GM12878 (cell line): ENCODE data around the gene SEMA3B. TPM values are rescaled to one million over a fixed set of nuclear protein-coding genes. Genes with fewer than 3 reads are reported as not detected.

ENCODE experiments used
- ATAC-seq: fragments of 200-7000 bp; cut with Tn5 transposase; 3 replicates; pipeline ENCODE4 v1.9.1; 2020; ENCODE audit warnings: mild to moderate bottlenecking, moderate library complexity
- BruUV-seq: library from RNA; stranded (reverse); fragments of 400-500 nt; replicated peaks from 2 replicates; lab custom pipeline; 2021; lab: Mats Ljungman, UMichigan
- CTCF ChIA-PET: fragments of 300-600 bp; sonication (Branson Sonifier 250); formaldehyde crosslinking; extraction: SDS; loops from one replicate; lab custom pipeline; 2021; ENCODE audit warnings: inconsistent platforms; lab: Yijun Ruan, JAX
- POLR2A ChIA-PET: fragments of 350-600 bp; formaldehyde crosslinking; extraction: SDS; loops from one replicate; lab custom pipeline; 2021; ENCODE audit warnings: inconsistent platforms; lab: Charles Lee
- RAD21 ChIA-PET: fragments of 300-600 bp; sonication (Branson Sonifier 250); formaldehyde crosslinking; loops from one replicate; lab custom pipeline; 2023; ENCODE audit warnings: antibody characterized with exemption; ENCODE audit not compliant: unreplicated experiment; lab: Charles Lee
- SMC1A ChIA-PET: fragments of 300-600 bp; sonication (Branson Sonifier 250); formaldehyde crosslinking; loops from one replicate; lab custom pipeline; 2023; ENCODE audit not compliant: unreplicated experiment, uncharacterized antibody; lab: Charles Lee
- DNase-seq: peaks from one replicate; pipeline ENCODE4 v3.0.0-alpha.2; 2011; ENCODE audit warnings: low read depth, low spot score
- FAIRE-seq: peaks from 3 replicates; lab custom pipeline; 2011; peaks lifted over from hg19 to GRCh38; lab: Jason Lieb, UNC
- H2AFZ ChIP-seq: 2 replicates; pipeline ENCODE4 v1.6.0; 2011; ENCODE audit warnings: low read depth, low read length, control low read depth; ENCODE audit not compliant: control insufficient read depth
- H3K27ac ChIP-seq: 2 replicates; pipeline ENCODE4 v1.5.1; 2011; ENCODE audit warnings: control low read depth; ENCODE audit not compliant: control insufficient read depth, insufficient read depth
- H3K27me3 ChIP-seq, 2 experiments: replicated peaks in 1 of 2; 2 replicates each; pipeline versions ENCODE4 v1.6.0 to v1.6.1; 2011; ENCODE audit warnings: low read length in 1 of 2; ENCODE audit not compliant: control insufficient read depth in 2 of 2, insufficient read depth in 2 of 2
- H3K36me3 ChIP-seq, 2 experiments: 2 replicates each; pipeline ENCODE4 v1.5.1; 2011; ENCODE audit warnings: low read length in 1 of 2; ENCODE audit not compliant: control insufficient read depth in 2 of 2, insufficient read depth in 2 of 2
- H3K4me1 ChIP-seq: 2 replicates; pipeline ENCODE4 v1.6.1; 2011; ENCODE audit warnings: mild to moderate bottlenecking, low read length, moderate library complexity, mixed read lengths; ENCODE audit not compliant: control insufficient read depth, insufficient read depth
- H3K4me2 ChIP-seq: 2 replicates; pipeline ENCODE4 v1.6.0; 2011; ENCODE audit warnings: control low read depth; ENCODE audit not compliant: control insufficient read depth, insufficient read depth
- H3K4me3 ChIP-seq: fragments of 200-600 bp; sonication (generic); 2 replicates; pipeline ENCODE4 v1.5.1; 2016
- H3K79me2 ChIP-seq: 2 replicates; pipeline ENCODE4 v1.6.0; 2011; ENCODE audit warnings: low read length; ENCODE audit not compliant: control insufficient read depth, insufficient read depth
- H3K9ac ChIP-seq: 2 replicates; pipeline ENCODE4 v1.8.0; 2011; ENCODE audit warnings: low read length, control low read depth, mixed read lengths; ENCODE audit not compliant: control insufficient read depth, insufficient read depth
- H3K9me3 ChIP-seq: replicated peaks from 3 replicates; pipeline ENCODE4 v1.5.1; 2011; ENCODE audit warnings: mild to moderate bottlenecking, low read length; ENCODE audit not compliant: control insufficient read depth, insufficient read depth
- H4K20me1 ChIP-seq: 2 replicates; pipeline ENCODE4 v1.6.0; 2011; ENCODE audit not compliant: control insufficient read depth, insufficient read depth
- JUNB ChIP-seq: IDR thresholded peaks from 2 replicates; pipeline ENCODE4 v1.6.1; 2016; ENCODE audit warnings: antibody characterized with exemption, mild to moderate bottlenecking
- MLLT1 ChIP-seq: fragments of 450-650 bp; IDR thresholded peaks from 2 replicates; pipeline ENCODE4 v1.6.1; 2016; ENCODE audit warnings: mild to moderate bottlenecking
- WGBS: methylation state at CpG from one replicate; pipeline ENCODE4 v1.1.6; 2016; ENCODE audit warnings: low lambda C conversion rate; ENCODE audit not compliant: insufficient replicate concordance, insufficient coverage; ENCODE audit errors: missing lambda C conversion rate; 5-methylcytosine and 5-hydroxymethylcytosine counted together
- in situ Hi-C: fragments of 300-500 bp; cut with MboI; formaldehyde crosslinking; loops from 9 replicates; pipeline ENCODE4 v1.14.3; 2018; ENCODE audit warnings: mixed read lengths
- intact Hi-C: fragments of 100-400 bp; cut with micrococcal nuclease; formaldehyde crosslinking; loops from one replicate; pipeline ENCODE4 v1.14.2; 2022; ENCODE audit not compliant: unreplicated experiment
- polyA plus RNA-seq, 11 experiments: library from polyadenylated mRNA; depleted of rRNA in 4 of 11; unstranded in 6 of 11; stranded (reverse) in 5 of 11; fragments of >200 nt; fragmentation: Nextera tagmentation in 4 of 11; fragmentation: Illumina TruSeq in 1 of 11; extraction: Ambion mirVana in 4 of 11; extraction: Trizol in 1 of 11; gene quantifications; 1 replicate in 1 of 11; 2 replicates in 10 of 11; pipeline versions ENCODE4 v1.2.1 to v1.2.3, GENCODE V29; 2011 to 2016; ENCODE audit warnings: inconsistent platforms in 2 of 11, missing spikeins in 2 of 11, low read depth in 1 of 11
- total RNA-seq, 4 experiments: library from RNA; depleted of rRNA in 3 of 4; stranded (reverse); fragments of >200 nt in 3 of 4; fragmentation: Illumina TruSeq in 1 of 4; extraction: Trizol in 1 of 4; gene quantifications; 2 replicates each; pipeline versions ENCODE4 v1.2.1 to v1.2.3, GENCODE V29; 2013 to 2021

SEMA3B gene
- total and polyA plus RNA-seq, 10 of the 15 experiments (the other 5 are each of a cell fraction or from before 2014, with no cell fraction given): 0.06 to 0.59 (median 0.14) TPM; not detected in 2

GRCh38 chr3:50242381-50242770 lies 26.6 kb upstream of the SEMA3B start:
- H3K27ac ChIP-seq: peak overlapping the region; percentile 82
- H3K4me2 ChIP-seq: peak overlapping the region; percentile 90
- no peaks in the 10 kb centered on the region for H3K27me3 ChIP-seq
- ChIA-PET CTCF (interaction anchor here (3.6 kb wide), 1 partner anchor 15 kb away, joined by 42 read pairs; no protein-coding TSS in a partner anchor), POLR2A (interaction anchor here (0.8 to 2.3 kb wide), 5 partner anchors 9 to 95 kb away, joined by 3 to 9 read pairs (median 5); no protein-coding TSS in a partner anchor), RAD21 (interaction anchor here (1.1 to 5.1 kb wide), 3 partner anchors 15 to 47 kb away, joined by 4 to 36 read pairs (median 5); no protein-coding TSS in a partner anchor), SMC1A (interaction anchor here (0.5 to 3.2 kb wide), 4 partner anchors 14 to 1447 kb away, joined by 3 to 15 read pairs (median 4); no protein-coding TSS in a partner anchor)
- TF ChIP-seq MLLT1 (no peak), JUNB (peak; percentile 52; the same call in 1 of the 2 replicates)
- intact Hi-C loops: no loop called here
- H3K9me3 ChIP-seq: no peaks in the 10 kb centered on the region
- peaks cover 15% of the 10 kb centered on the region for H4K20me1 ChIP-seq
- H3K79me2 ChIP-seq: peaks cover 89% of the 10 kb centered on the region
- ATAC-seq (no peak), FAIRE-seq (no peak), DNase-seq (no peak)
- in situ Hi-C loops: no loop called here
- H3K4me3 ChIP-seq: peak overlapping the region; percentile 64
- H3K4me1 ChIP-seq: peaks cover 55% of the 10 kb centered on the region
- H2AFZ ChIP-seq: no peak overlapping the region
- WGBS: 0% methylated on average over 3 of the region's 3 CpGs
- BruUV-seq: no TSS peak
- peak overlapping the region; percentile 49 for H3K9ac ChIP-seq
- H3K36me3 ChIP-seq: peaks cover 4% of the 10 kb centered on the region in 2 experiments; a peak in 3 of 4 replicates
